OCI-LY1 (cell line): ENCODE data around the gene NPR1.

Experiments
- EZH2 ChIP-seq: fragments of 200-600 bp; sonication (generic), shearing (Covaris generic); IDR thresholded peaks from 2 replicates; pipeline ENCODE4 v1.8.0; 2017; ENCODE audit warnings: borderline replicate concordance, mixed run types, mild to moderate bottlenecking, antibody characterized with exemption, low read length, moderate library complexity, mixed read lengths
- TF ChIP-seq, protein P1 (sequence below): fragments of 200-600 bp; sonication (generic), shearing (Covaris generic); IDR thresholded peaks from 2 replicates; pipeline ENCODE4 v1.5.1; 2017; ENCODE audit warnings: mild to moderate bottlenecking, antibody characterized with exemption, low read length, moderate library complexity, mixed read lengths

DNA sequence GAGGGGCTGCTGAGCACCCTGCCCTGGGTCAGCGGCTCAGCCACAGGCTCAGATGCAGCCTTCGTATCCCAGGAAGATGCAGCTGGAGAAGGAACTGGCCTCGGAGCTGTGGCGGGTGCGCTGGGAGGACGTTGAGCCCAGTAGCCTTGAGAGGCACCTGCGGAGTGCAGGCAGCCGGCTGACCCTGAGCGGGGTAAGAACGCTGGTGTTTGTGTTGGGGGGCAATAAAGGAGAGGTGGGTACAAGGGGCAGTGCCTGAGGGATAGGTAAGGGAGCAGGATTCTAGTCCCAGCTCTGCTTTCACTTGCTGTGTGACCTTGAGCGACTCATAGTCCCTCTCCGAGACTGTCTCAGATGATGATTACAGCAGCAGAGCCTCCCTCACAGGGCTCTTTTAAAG lies 6.4 kb downstream of the NPR1 start:
- TF ChIP-seq, protein P1, sequence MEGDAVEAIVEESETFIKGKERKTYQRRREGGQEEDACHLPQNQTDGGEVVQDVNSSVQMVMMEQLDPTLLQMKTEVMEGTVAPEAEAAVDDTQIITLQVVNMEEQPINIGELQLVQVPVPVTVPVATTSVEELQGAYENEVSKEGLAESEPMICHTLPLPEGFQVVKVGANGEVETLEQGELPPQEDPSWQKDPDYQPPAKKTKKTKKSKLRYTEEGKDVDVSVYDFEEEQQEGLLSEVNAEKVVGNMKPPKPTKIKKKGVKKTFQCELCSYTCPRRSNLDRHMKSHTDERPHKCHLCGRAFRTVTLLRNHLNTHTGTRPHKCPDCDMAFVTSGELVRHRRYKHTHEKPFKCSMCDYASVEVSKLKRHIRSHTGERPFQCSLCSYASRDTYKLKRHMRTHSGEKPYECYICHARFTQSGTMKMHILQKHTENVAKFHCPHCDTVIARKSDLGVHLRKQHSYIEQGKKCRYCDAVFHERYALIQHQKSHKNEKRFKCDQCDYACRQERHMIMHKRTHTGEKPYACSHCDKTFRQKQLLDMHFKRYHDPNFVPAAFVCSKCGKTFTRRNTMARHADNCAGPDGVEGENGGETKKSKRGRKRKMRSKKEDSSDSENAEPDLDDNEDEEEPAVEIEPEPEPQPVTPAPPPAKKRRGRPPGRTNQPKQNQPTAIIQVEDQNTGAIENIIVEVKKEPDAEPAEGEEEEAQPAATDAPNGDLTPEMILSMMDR = no peak
- no peak for TF ChIP-seq EZH2
